ENCODE data around the gene FLNC.

DNA sequence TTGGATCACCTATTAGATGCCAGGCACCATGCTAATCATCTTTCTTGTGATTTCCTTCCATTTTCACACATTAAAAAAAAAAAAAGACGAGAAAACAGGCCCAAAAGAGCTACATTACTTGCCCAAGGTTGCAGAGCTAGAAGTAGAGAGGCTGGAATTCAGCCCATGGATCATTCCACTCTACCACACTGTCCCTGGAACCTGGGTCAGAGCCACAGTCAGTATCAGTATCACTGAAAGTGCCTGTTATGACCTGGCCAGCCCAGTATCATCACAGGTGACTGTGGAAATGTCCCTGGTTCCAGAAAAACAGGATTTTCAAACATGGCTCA, 3.3 kb upstream of the FLNC start:
- TF ChIP-seq EZH2 (IDR thresholded peaks at IDR 0.05; ENCODE audit: borderline replicate concordance, low read depth, low read length, severe bottlenecking) (no peak), CTCF (IDR thresholded peaks at IDR 0.05; ENCODE audit: extremely low read depth in 1 of 2, insufficient read depth in 1 of 2, low read depth in 1 of 2, low read length in 2 of 2) (no peak), FOS (IDR thresholded peaks at IDR 0.05; ENCODE audit: borderline replicate concordance, insufficient read depth, low read length) (no peak), POLR2A (IDR thresholded peaks at IDR 0.05; ENCODE audit: low read depth, low read length) (no peak), POLR2AphosphoS5 (IDR thresholded peaks at IDR 0.05; ENCODE audit: insufficient read depth, low read depth, low read length) (no peak)

Measured in endothelial cell of umbilical vein (primary cell).